Measurements from ENCODE around the gene ATP6V1B1.
"Not testable (repeated sequence)": the region's sequence is repeated elsewhere in the genome, so short reads cannot be mapped to it uniquely, and the experiment has no call there.

The ATP6V1B1 gene

GRCh38 chr2:70992945-70993853 is 57.5 kb downstream of the ATP6V1B1 start:
- DNase-seq, result no peak

- DNase-seq, result peak; percentile 30
Measured at GRCh38 chr2:70994009-70994698, 58.5 kb downstream of the ATP6V1B1 start.

GRCh38 chr2:70994699-70995425 is 59.2 kb downstream of the ATP6V1B1 start, which contains the start of gene TEX261:
TSS of gene TEX261 (minus strand) at chr2:70994873. CDS start at chr2:70994757, 116 bp downstream.
- DNase-seq, result peak; percentile 95

- DNase-seq, result peak; percentile 61
Measured at GRCh38 chr2:70995426-70995729, 59.7 kb downstream of the ATP6V1B1 start.

GRCh38 chr2:70998885-70999284 is 63.2 kb downstream of the ATP6V1B1 start:
- DNase-seq, result not testable (repeated sequence)

GRCh38 chr2:70999362-70999761 is 63.7 kb downstream of the ATP6V1B1 start:
- no peak for DNase-seq

GRCh38 chr2:70999931-71000330 is 64.2 kb downstream of the ATP6V1B1 start:
- not testable (repeated sequence) for DNase-seq

GRCh38 chr2:71000780-71001591 is 65.3 kb downstream of the ATP6V1B1 start:
- peak; percentile 91 for DNase-seq

GRCh38 chr2:71001592-71001927 is 65.9 kb downstream of the ATP6V1B1 start:
- DNase-seq, result no peak

- no peak for DNase-seq
Measured at GRCh38 chr2:71001981-71002570, 66.4 kb downstream of the ATP6V1B1 start.

- DNase-seq, result no peak
Measured at GRCh38 chr2:71003396-71003795, 67.7 kb downstream of the ATP6V1B1 start.

- no peak for DNase-seq
Measured at GRCh38 chr2:71003966-71004755, 68.5 kb downstream of the ATP6V1B1 start.

- no peak for DNase-seq
Measured at GRCh38 chr2:71004857-71005256, 69.2 kb downstream of the ATP6V1B1 start.

- DNase-seq, result no peak
Measured at GRCh38 chr2:71005271-71006202, 69.8 kb downstream of the ATP6V1B1 start.

GRCh38 chr2:71006323-71006722 is 70.6 kb downstream of the ATP6V1B1 start:
- peak; percentile 23 for DNase-seq

GRCh38 chr2:71006955-71007799 is 71.5 kb downstream of the ATP6V1B1 start:
- DNase-seq, result no peak

GRCh38 chr2:71008342-71008741 is 72.6 kb downstream of the ATP6V1B1 start:
- no peak for DNase-seq

- DNase-seq, result not testable (repeated sequence)
Measured at GRCh38 chr2:71011786-71012185, 76.1 kb downstream of the ATP6V1B1 start.

Data from activated CD4-positive, alpha-beta T cell treated with anti-CD3 and anti-CD28 coated beads, Interleukin-2, Interleukin-6, amounts not matched to agents 100 ng/mL and 50 ng/mL, durations not matched to agents 16 hours and 8 hours (primary cell).